ENCODE measurements around the gene GCA.

DNA sequence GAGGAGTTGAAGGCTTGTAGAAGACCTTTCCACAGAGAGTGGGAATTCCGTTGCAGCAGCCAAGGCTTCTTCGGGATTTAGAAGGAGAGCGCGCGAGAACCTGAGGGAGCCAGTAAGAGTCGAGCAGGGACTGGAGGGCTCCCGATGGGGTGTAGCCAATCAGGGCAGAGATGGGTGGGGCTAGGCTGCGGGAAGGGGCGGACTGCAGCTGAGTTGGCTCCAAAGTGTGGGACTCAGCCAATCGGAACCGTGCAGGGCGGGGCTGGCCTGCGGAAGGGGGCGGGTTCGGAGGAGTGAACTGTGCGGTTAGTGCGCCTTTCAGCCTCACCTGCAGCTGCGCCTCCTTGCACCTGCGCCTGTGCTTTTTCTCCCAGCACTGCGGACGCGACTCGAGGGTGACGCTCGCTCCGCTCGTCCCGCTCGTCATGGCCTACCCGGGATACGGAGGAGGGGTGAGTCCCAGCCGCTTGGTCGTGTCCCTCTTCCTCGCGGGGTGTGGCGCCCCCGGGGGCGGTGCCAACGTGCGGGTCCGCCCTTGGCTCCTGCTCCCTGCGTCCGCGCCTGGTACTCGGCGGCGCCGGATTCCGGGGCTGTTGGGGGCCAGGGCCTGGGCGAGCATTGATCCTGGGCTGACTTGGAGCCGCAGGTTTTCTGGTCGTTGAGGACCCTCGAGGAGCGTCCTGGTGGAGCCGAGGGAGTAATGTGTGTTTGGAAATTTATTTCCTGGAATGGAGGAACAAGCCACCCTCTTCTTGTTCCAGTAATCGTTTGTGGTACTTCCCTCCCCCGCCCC lies at the start of gene GCA:
- TF ChIP-seq POLR2A (IDR thresholded peaks at IDR 0.05; ENCODE audit: low read length): peak; percentile 74
- no peak for TF ChIP-seq GATA1 (IDR thresholded peaks at IDR 0.05; ENCODE audit: low read depth, low read length)
